H1 (cell line): ENCODE results near the gene GTF2F1. TPM values are rescaled to one million over a fixed set of nuclear protein-coding genes. Genes with fewer than 3 reads are reported as not detected.

ENCODE experiments used
- CBX8 ChIP-seq: fragments of 300-800, 300-1000 bp; sonication (generic); IDR thresholded peaks from 2 replicates; pipeline ENCODE4 v1.7.1; 2016; ENCODE audit warnings: low read depth, low read length, borderline replicate concordance
- polyA plus RNA-seq, 7 experiments: library from polyadenylated mRNA; depleted of rRNA in 3 of 7; stranded (reverse) in 5 of 7; unstranded in 2 of 7; fragments of >200 nt in 5 of 7; fragments of 200-250 nt in 2 of 7; gene quantifications; 1 replicate in 5 of 7; 2 replicates in 1 of 7; 4 replicates in 1 of 7; pipeline versions ENCODE4 v1.2.1 to v1.2.3, GENCODE V29; 2011 to 2013; ENCODE audit warnings: missing spikeins in 2 of 7, mixed read lengths in 2 of 7
- total RNA-seq: library from RNA; stranded (reverse); fragmentation: NEBNext Ultra II Directional; extraction: Animal tissue kit (Norgen Biotek cat#: 25700); gene quantifications from 2 replicates; pipeline ENCODE4 v1.2.1, GENCODE V29; 2021
- TF ChIP-seq, protein P1 (sequence below): fragments of 300-600 bp; sonication (generic); IDR thresholded peaks from 2 replicates; pipeline ENCODE4 v1.7.1; 2012; ENCODE audit warnings: low read length, moderate library complexity, mild to moderate bottlenecking, inconsistent platforms; ENCODE audit not compliant: insufficient replicate concordance

GTF2F1 gene
- total and polyA plus RNA-seq, 2 of the 8 experiments (the other 6 are each of a cell fraction or from before 2014, with no cell fraction given), result 29.3 to 56.3 TPM

DNA sequence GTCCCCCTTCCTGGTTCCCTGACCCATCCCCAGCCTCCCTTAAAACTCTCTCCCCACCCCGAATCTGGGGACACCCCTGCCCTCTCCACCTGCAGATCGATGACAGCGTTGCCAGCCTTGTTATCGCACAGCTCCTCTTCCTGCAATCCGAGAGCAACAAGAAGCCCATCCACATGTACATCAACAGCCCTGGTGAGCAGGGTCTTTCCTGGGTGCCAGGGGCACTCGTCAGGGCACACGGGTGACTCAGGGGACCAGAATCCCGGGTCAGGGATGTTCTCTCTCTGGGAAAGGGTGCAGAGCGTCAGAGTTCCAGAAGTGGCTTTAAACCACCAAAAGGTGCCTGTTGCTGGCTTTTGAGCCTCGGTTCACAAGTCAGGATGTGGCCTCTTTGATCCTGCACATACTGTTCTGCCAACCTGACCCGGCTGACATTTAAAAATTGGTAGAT, 30.6 kb downstream of the GTF2F1 start (continued):
- TF ChIP-seq, protein P1, sequence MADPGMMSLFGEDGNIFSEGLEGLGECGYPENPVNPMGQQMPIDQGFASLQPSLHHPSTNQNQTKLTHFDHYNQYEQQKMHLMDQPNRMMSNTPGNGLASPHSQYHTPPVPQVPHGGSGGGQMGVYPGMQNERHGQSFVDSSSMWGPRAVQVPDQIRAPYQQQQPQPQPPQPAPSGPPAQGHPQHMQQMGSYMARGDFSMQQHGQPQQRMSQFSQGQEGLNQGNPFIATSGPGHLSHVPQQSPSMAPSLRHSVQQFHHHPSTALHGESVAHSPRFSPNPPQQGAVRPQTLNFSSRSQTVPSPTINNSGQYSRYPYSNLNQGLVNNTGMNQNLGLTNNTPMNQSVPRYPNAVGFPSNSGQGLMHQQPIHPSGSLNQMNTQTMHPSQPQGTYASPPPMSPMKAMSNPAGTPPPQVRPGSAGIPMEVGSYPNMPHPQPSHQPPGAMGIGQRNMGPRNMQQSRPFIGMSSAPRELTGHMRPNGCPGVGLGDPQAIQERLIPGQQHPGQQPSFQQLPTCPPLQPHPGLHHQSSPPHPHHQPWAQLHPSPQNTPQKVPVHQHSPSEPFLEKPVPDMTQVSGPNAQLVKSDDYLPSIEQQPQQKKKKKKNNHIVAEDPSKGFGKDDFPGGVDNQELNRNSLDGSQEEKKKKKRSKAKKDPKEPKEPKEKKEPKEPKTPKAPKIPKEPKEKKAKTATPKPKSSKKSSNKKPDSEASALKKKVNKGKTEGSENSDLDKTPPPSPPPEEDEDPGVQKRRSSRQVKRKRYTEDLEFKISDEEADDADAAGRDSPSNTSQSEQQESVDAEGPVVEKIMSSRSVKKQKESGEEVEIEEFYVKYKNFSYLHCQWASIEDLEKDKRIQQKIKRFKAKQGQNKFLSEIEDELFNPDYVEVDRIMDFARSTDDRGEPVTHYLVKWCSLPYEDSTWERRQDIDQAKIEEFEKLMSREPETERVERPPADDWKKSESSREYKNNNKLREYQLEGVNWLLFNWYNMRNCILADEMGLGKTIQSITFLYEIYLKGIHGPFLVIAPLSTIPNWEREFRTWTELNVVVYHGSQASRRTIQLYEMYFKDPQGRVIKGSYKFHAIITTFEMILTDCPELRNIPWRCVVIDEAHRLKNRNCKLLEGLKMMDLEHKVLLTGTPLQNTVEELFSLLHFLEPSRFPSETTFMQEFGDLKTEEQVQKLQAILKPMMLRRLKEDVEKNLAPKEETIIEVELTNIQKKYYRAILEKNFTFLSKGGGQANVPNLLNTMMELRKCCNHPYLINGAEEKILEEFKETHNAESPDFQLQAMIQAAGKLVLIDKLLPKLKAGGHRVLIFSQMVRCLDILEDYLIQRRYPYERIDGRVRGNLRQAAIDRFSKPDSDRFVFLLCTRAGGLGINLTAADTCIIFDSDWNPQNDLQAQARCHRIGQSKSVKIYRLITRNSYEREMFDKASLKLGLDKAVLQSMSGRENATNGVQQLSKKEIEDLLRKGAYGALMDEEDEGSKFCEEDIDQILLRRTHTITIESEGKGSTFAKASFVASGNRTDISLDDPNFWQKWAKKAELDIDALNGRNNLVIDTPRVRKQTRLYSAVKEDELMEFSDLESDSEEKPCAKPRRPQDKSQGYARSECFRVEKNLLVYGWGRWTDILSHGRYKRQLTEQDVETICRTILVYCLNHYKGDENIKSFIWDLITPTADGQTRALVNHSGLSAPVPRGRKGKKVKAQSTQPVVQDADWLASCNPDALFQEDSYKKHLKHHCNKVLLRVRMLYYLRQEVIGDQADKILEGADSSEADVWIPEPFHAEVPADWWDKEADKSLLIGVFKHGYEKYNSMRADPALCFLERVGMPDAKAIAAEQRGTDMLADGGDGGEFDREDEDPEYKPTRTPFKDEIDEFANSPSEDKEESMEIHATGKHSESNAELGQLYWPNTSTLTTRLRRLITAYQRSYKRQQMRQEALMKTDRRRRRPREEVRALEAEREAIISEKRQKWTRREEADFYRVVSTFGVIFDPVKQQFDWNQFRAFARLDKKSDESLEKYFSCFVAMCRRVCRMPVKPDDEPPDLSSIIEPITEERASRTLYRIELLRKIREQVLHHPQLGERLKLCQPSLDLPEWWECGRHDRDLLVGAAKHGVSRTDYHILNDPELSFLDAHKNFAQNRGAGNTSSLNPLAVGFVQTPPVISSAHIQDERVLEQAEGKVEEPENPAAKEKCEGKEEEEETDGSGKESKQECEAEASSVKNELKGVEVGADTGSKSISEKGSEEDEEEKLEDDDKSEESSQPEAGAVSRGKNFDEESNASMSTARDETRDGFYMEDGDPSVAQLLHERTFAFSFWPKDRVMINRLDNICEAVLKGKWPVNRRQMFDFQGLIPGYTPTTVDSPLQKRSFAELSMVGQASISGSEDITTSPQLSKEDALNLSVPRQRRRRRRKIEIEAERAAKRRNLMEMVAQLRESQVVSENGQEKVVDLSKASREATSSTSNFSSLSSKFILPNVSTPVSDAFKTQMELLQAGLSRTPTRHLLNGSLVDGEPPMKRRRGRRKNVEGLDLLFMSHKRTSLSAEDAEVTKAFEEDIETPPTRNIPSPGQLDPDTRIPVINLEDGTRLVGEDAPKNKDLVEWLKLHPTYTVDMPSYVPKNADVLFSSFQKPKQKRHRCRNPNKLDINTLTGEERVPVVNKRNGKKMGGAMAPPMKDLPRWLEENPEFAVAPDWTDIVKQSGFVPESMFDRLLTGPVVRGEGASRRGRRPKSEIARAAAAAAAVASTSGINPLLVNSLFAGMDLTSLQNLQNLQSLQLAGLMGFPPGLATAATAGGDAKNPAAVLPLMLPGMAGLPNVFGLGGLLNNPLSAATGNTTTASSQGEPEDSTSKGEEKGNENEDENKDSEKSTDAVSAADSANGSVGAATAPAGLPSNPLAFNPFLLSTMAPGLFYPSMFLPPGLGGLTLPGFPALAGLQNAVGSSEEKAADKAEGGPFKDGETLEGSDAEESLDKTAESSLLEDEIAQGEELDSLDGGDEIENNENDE, result no peak
- no peak for TF ChIP-seq CBX8
